Measurements from ENCODE around the gene MYH16.

MYH16 gene

DNA sequence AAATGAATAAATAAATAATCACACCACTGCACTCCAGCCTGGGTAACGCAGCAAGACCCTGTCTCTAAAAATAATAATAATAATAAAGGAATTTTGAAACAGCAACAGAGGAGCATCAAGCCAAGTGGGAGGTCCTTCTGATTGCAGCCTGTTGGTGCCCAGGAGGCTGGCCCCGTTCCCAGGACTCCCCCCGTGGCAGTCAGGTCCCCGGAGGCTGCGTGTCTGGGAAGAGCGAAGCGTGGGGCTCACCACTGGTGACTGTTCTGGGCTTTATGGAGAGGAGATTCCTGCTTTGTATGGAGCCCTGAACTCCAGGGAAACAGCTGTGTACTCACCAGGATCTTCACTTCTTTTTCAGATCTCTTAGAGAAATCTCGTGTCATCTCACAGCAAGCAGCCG, 19.3 kb upstream of the MYH16 start:
- WGBS (ENCODE audit: extremely low coverage, insufficient coverage, insufficient read length), result no CpG with 5 or more reads among the region's 9 CpGs
- Histone ChIP-seq H4K8ac (ENCODE audit: low read depth, low read length) (no peak overlapping the region), H3K18ac (ENCODE audit: low read length) (no peak overlapping the region), H2BK12ac (ENCODE audit: low read length) (no peak overlapping the region), H3K4me3 (ENCODE audit: low read depth, low read length) (no peak overlapping the region), H3K14ac (ENCODE audit: low read length) (no peak overlapping the region), H2BK120ac (ENCODE audit: insufficient read depth, low read length, poor library complexity) (no peak overlapping the region), H3K79me2 (ENCODE audit: control insufficient read depth, insufficient read depth, low read length, poor library complexity) (no peaks in the 10 kb centered on the region), H2AFZ (ENCODE audit: insufficient read depth, low read length, poor library complexity) (no peak overlapping the region), H3K4ac (ENCODE audit: low read depth, low read length) (no peak overlapping the region), H3K23ac (ENCODE audit: low read length) (no peak overlapping the region), H4K91ac (ENCODE audit: low read depth, low read length) (no peak overlapping the region), H3K27me3 (ENCODE audit: insufficient read depth, low read length) (no peaks in the 10 kb centered on the region), H2AK5ac (ENCODE audit: low read length) (no peak overlapping the region), H3K9ac (ENCODE audit: low read length) (no peak overlapping the region), H3K4me2 (ENCODE audit: low read length) (no peak overlapping the region), H3K4me1 (ENCODE audit: control insufficient read depth in 1 of 2, insufficient read depth in 2 of 2, low read length in 2 of 2) (no peaks in the 10 kb centered on the region), H3K9me3 (ENCODE audit: insufficient read depth, low read depth, low read length) (peaks cover 2% of the 10 kb centered on the region), H3K27ac (ENCODE audit: low read depth, low read length) (no peak overlapping the region), H2BK5ac (ENCODE audit: low read depth, low read length, poor library complexity) (no peak overlapping the region), H4K12ac (ENCODE audit: low read depth, low read length) (no peak overlapping the region), H3K36me3 (ENCODE audit: control insufficient read depth in 1 of 2, insufficient read depth in 2 of 2, low read length in 2 of 2) (no peaks in the 10 kb centered on the region), H3K79me1 (ENCODE audit: low read length) (no peaks in the 10 kb centered on the region)
- DNase-seq, result no peak

- WGBS (ENCODE audit: extremely low coverage, insufficient coverage, insufficient read length), result no CpG with 5 or more reads among the region's 2 CpGs
- Histone ChIP-seq H2BK5ac (ENCODE audit: low read depth, low read length, poor library complexity) (no peak overlapping the region), H3K18ac (ENCODE audit: low read length) (no peak overlapping the region), H3K79me2 (ENCODE audit: control insufficient read depth, insufficient read depth, low read length, poor library complexity) (no peaks in the 10 kb centered on the region), H2BK120ac (ENCODE audit: insufficient read depth, low read length, poor library complexity) (no peak overlapping the region), H2AFZ (ENCODE audit: insufficient read depth, low read length, poor library complexity) (no peak overlapping the region), H4K91ac (ENCODE audit: low read depth, low read length) (no peak overlapping the region), H3K4me3 (ENCODE audit: low read depth, low read length) (no peak overlapping the region), H3K79me1 (ENCODE audit: low read length) (no peaks in the 10 kb centered on the region), H3K23ac (ENCODE audit: low read length) (no peak overlapping the region), H3K4me1 (ENCODE audit: control insufficient read depth in 1 of 2, insufficient read depth in 2 of 2, low read length in 2 of 2) (no peaks in the 10 kb centered on the region), H3K9ac (ENCODE audit: low read length) (peak overlapping the region; percentile 55), H3K27me3 (ENCODE audit: insufficient read depth, low read length) (no peaks in the 10 kb centered on the region), H2AK5ac (ENCODE audit: low read length) (no peak overlapping the region), H4K8ac (ENCODE audit: low read depth, low read length) (no peak overlapping the region), H3K4me2 (ENCODE audit: low read length) (no peak overlapping the region), H3K14ac (ENCODE audit: low read length) (no peak overlapping the region), H3K27ac (ENCODE audit: low read depth, low read length) (no peak overlapping the region), H3K36me3 (ENCODE audit: control insufficient read depth in 1 of 2, insufficient read depth in 2 of 2, low read length in 2 of 2) (no peaks in the 10 kb centered on the region), H4K12ac (ENCODE audit: low read depth, low read length) (no peak overlapping the region), H3K4ac (ENCODE audit: low read depth, low read length) (no peak overlapping the region), H2BK12ac (ENCODE audit: low read length) (no peak overlapping the region), H3K9me3 (ENCODE audit: insufficient read depth, low read depth, low read length) (peaks cover 2% of the 10 kb centered on the region)
- DNase-seq, result no peak
Observed at GRCh38 chr7:99254390-99254789, 18.2 kb upstream of the MYH16 start.

GRCh38 chr7:99255463-99255862, 17.2 kb upstream of the MYH16 start:
- no peak for DNase-seq
- Histone ChIP-seq H3K23ac (ENCODE audit: low read length) (no peak overlapping the region), H3K79me2 (ENCODE audit: control insufficient read depth, insufficient read depth, low read length, poor library complexity) (no peaks in the 10 kb centered on the region), H3K27me3 (ENCODE audit: insufficient read depth, low read length) (no peaks in the 10 kb centered on the region), H2AFZ (ENCODE audit: insufficient read depth, low read length, poor library complexity) (no peak overlapping the region), H2BK5ac (ENCODE audit: low read depth, low read length, poor library complexity) (no peak overlapping the region), H3K14ac (ENCODE audit: low read length) (no peak overlapping the region), H3K4me2 (ENCODE audit: low read length) (no peak overlapping the region), H4K8ac (ENCODE audit: low read depth, low read length) (no peak overlapping the region), H4K12ac (ENCODE audit: low read depth, low read length) (no peak overlapping the region), H2BK12ac (ENCODE audit: low read length) (no peak overlapping the region), H2AK5ac (ENCODE audit: low read length) (no peak overlapping the region), H3K27ac (ENCODE audit: low read depth, low read length) (no peak overlapping the region), H3K9ac (ENCODE audit: low read length) (no peak overlapping the region), H4K91ac (ENCODE audit: low read depth, low read length) (no peak overlapping the region), H3K79me1 (ENCODE audit: low read length) (no peaks in the 10 kb centered on the region), H3K9me3 (ENCODE audit: insufficient read depth, low read depth, low read length) (peaks cover 2% of the 10 kb centered on the region), H3K4me1 (ENCODE audit: control insufficient read depth in 1 of 2, insufficient read depth in 2 of 2, low read length in 2 of 2) (no peaks in the 10 kb centered on the region), H3K4me3 (ENCODE audit: low read depth, low read length) (no peak overlapping the region), H3K36me3 (ENCODE audit: control insufficient read depth in 1 of 2, insufficient read depth in 2 of 2, low read length in 2 of 2) (no peaks in the 10 kb centered on the region), H3K4ac (ENCODE audit: low read depth, low read length) (no peak overlapping the region), H3K18ac (ENCODE audit: low read length) (no peak overlapping the region), H2BK120ac (ENCODE audit: insufficient read depth, low read length, poor library complexity) (no peak overlapping the region)
- no CpG with 5 or more reads among the region's 4 CpGs for WGBS (ENCODE audit: extremely low coverage, insufficient coverage, insufficient read length)

DNA sequence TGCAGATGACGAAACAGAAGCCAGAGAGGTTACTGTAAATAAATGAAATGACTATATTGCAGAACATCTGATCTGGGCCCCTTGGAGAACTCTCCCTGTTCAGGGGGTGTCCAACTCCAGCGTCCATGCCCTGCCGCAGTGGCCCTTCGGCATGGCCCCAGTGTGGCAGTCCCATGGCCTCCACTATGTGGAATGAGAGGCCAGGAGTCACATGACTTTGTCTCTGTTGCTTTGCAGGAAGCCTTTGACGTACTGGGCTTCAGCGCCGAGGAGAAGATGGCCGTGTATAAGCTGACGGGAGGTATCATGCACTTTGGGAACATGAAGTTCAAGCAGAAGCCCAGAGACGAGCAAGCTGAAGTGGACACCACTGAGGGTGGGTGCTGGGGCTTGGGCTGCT, 15.6 kb upstream of the MYH16 start:
- WGBS (ENCODE audit: extremely low coverage, insufficient coverage, insufficient read length), result no CpG with 5 or more reads among the region's 10 CpGs
- H4K91ac ChIP-seq (ENCODE audit: low read depth, low read length), result no peak overlapping the region

More for the DNA sequence above, 15.6 kb upstream of the MYH16 start:
- H2AK5ac ChIP-seq (ENCODE audit: low read length), result no peak overlapping the region
- H3K14ac ChIP-seq (ENCODE audit: low read length), result no peak overlapping the region
- H3K4me3 ChIP-seq (ENCODE audit: low read depth, low read length), result no peak overlapping the region
- no peak overlapping the region for H3K4me2 ChIP-seq (ENCODE audit: low read length)
- H3K27ac ChIP-seq (ENCODE audit: low read depth, low read length), result no peak overlapping the region
- no peaks in the 10 kb centered on the region for H3K36me3 ChIP-seq (ENCODE audit: control insufficient read depth in 1 of 2, insufficient read depth in 2 of 2, low read length in 2 of 2)
- no peak overlapping the region for H2BK12ac ChIP-seq (ENCODE audit: low read length)
- H3K9me3 ChIP-seq (ENCODE audit: insufficient read depth, low read depth, low read length), result peaks cover 2% of the 10 kb centered on the region
- H3K4ac ChIP-seq (ENCODE audit: low read depth, low read length), result no peak overlapping the region
- no peaks in the 10 kb centered on the region for H3K79me1 ChIP-seq (ENCODE audit: low read length)
- no peak overlapping the region for H4K8ac ChIP-seq (ENCODE audit: low read depth, low read length)
- no peaks in the 10 kb centered on the region for H3K27me3 ChIP-seq (ENCODE audit: insufficient read depth, low read length)
- H3K23ac ChIP-seq (ENCODE audit: low read length), result no peak overlapping the region
- no peak overlapping the region for H2BK120ac ChIP-seq (ENCODE audit: insufficient read depth, low read length, poor library complexity)
- no peak overlapping the region for H2BK5ac ChIP-seq (ENCODE audit: low read depth, low read length, poor library complexity)
- H3K18ac ChIP-seq (ENCODE audit: low read length), result no peak overlapping the region
- H4K12ac ChIP-seq (ENCODE audit: low read depth, low read length), result no peak overlapping the region
- no peaks in the 10 kb centered on the region for H3K79me2 ChIP-seq (ENCODE audit: control insufficient read depth, insufficient read depth, low read length, poor library complexity)
- H3K9ac ChIP-seq (ENCODE audit: low read length), result no peak overlapping the region
- no peak overlapping the region for H2AFZ ChIP-seq (ENCODE audit: insufficient read depth, low read length, poor library complexity)
- H3K4me1 ChIP-seq (ENCODE audit: control insufficient read depth in 1 of 2, insufficient read depth in 2 of 2, low read length in 2 of 2), result no peaks in the 10 kb centered on the region
- no peak for DNase-seq
